Liver (tissue), 9 donors: ENCODE data around the gene LRCH4. TPM values are rescaled to one million over a fixed set of nuclear protein-coding genes. Genes with fewer than 3 reads are reported as not detected.

Source experiments
- DNase-seq: peaks from one replicate; pipeline ENCODE4 v3.0.0-alpha.2; 2017; ENCODE audit warnings: low spot score
- H3K27ac ChIP-seq, 2 donors: one replicate each; pipeline ENCODE4 v1.7.0; 2013; ENCODE audit warnings: inconsistent platforms in 2 of 2, low read length in 2 of 2, control low read depth in 1 of 2, low read depth in 1 of 2, mild to moderate bottlenecking in 1 of 2
- H3K27me3 ChIP-seq, 4 donors: one replicate each; pipeline versions ENCODE4 v1.6.1 to v1.7.0; 2013; ENCODE audit warnings: low read length in 3 of 4, inconsistent platforms in 1 of 4, mild to moderate bottlenecking in 1 of 4, moderate library complexity in 1 of 4; ENCODE audit not compliant: control insufficient read depth in 4 of 4, insufficient read depth in 4 of 4
- H3K36me3 ChIP-seq, 4 donors: one replicate each; pipeline versions ENCODE4 v1.6.1 to v1.7.0; 2013; ENCODE audit warnings: low read length in 3 of 4, mild to moderate bottlenecking in 3 of 4, low read depth in 1 of 4, moderate library complexity in 1 of 4; ENCODE audit not compliant: control insufficient read depth in 4 of 4, insufficient read depth in 3 of 4
- H3K4me1 ChIP-seq, 4 donors: one replicate each; pipeline versions ENCODE4 v1.6.1 to v1.7.0; 2013; ENCODE audit warnings: low read length in 3 of 4, mild to moderate bottlenecking in 3 of 4, moderate library complexity in 1 of 4; ENCODE audit not compliant: control insufficient read depth in 4 of 4, insufficient read depth in 4 of 4
- H3K4me3 ChIP-seq, 3 donors: one replicate each; pipeline versions ENCODE4 v1.6.1 to v1.7.0; 2013; ENCODE audit warnings: low read length in 3 of 3, control low read depth in 1 of 3, low read depth in 1 of 3, mild to moderate bottlenecking in 1 of 3
- H3K9ac ChIP-seq, 2 donors: one replicate each; pipeline ENCODE4 v1.7.0; 2013; ENCODE audit warnings: low read length in 2 of 2, mild to moderate bottlenecking in 2 of 2, moderate library complexity in 2 of 2, control low read depth in 1 of 2, low read depth in 1 of 2
- H3K9me3 ChIP-seq, 4 donors: one replicate each; pipeline versions ENCODE4 v1.6.1 to v1.7.0; 2013; ENCODE audit warnings: low read length in 3 of 4; ENCODE audit not compliant: control insufficient read depth in 4 of 4
- ATF3 ChIP-seq: IDR thresholded peaks from 2 replicates; pipeline ENCODE4 v1.6.1; 2016; ENCODE audit warnings: antibody characterized with exemption
- CTCF ChIP-seq: fragments of 150-350 bp; IDR thresholded peaks from 2 replicates; pipeline ENCODE4 v1.5.1; 2017; ENCODE audit warnings: improper control_type of control experiment, low read depth, low read length; ENCODE audit not compliant: missing input control
- EGR1 ChIP-seq, 2 donors: IDR thresholded peaks; 2 replicates each; pipeline ENCODE4 v1.6.1; 2016 to 2018; ENCODE audit warnings: antibody characterized with exemption in 2 of 2, low read depth in 2 of 2
- FOXA1 ChIP-seq: IDR thresholded peaks from 2 replicates; pipeline ENCODE4 v1.6.1; 2016; ENCODE audit warnings: antibody characterized with exemption
- FOXA2 ChIP-seq: IDR thresholded peaks from 2 replicates; pipeline ENCODE4 v1.6.1; 2016; ENCODE audit warnings: antibody characterized with exemption
- GABPA ChIP-seq, 2 donors: IDR thresholded peaks in 1 of 2; conservative IDR thresholded peaks in 1 of 2; 2 replicates each; pipeline ENCODE4 v1.6.1; 2016; ENCODE audit warnings: antibody characterized with exemption in 2 of 2, mild to moderate bottlenecking in 1 of 2, moderate library complexity in 1 of 2
- HNF4A ChIP-seq, 2 donors: conservative IDR thresholded peaks; 2 replicates each; pipeline ENCODE4 v1.6.1; 2016; ENCODE audit warnings: antibody characterized with exemption in 2 of 2, mild to moderate bottlenecking in 2 of 2
- HNF4G ChIP-seq: IDR thresholded peaks from 2 replicates; pipeline ENCODE4 v1.6.1; 2016; ENCODE audit warnings: antibody characterized with exemption
- JUND ChIP-seq, 2 donors: IDR thresholded peaks; 2 replicates each; pipeline ENCODE4 v1.6.1; 2016; ENCODE audit warnings: antibody characterized with exemption in 2 of 2
- NR2F2 ChIP-seq: IDR thresholded peaks from 2 replicates; pipeline ENCODE4 v1.6.1; 2016; ENCODE audit warnings: antibody characterized with exemption
- RAD21 ChIP-seq, 2 donors: IDR thresholded peaks; 2 replicates each; pipeline ENCODE4 v1.6.1; 2016; ENCODE audit warnings: antibody characterized with exemption in 2 of 2, mild to moderate bottlenecking in 2 of 2
- RXRA ChIP-seq, 2 donors: IDR thresholded peaks; 2 replicates each; pipeline ENCODE4 v1.6.1; 2017 to 2018; ENCODE audit warnings: antibody characterized with exemption in 2 of 2, mild to moderate bottlenecking in 1 of 2
- SP1 ChIP-seq: IDR thresholded peaks from 2 replicates; pipeline ENCODE4 v1.6.1; 2018; ENCODE audit warnings: antibody characterized with exemption, mild to moderate bottlenecking
- TAF1 ChIP-seq: conservative IDR thresholded peaks from 2 replicates; pipeline ENCODE4 v1.6.1; 2016; ENCODE audit warnings: antibody characterized with exemption, mild to moderate bottlenecking
- YY1 ChIP-seq: IDR thresholded peaks from 2 replicates; pipeline ENCODE4 v1.6.1; 2016; ENCODE audit warnings: antibody characterized with exemption, mild to moderate bottlenecking
- ZBTB33 ChIP-seq: IDR thresholded peaks from 2 replicates; pipeline ENCODE4 v1.6.1; 2016; ENCODE audit warnings: antibody characterized with exemption
- WGBS: extraction: QIAGEN DNeasy Blood & Tissue Kit; methylation state at CpG from one replicate; pipeline ENCODE4 v1.1.7; 2013; 5-methylcytosine and 5-hydroxymethylcytosine counted together
- polyA plus RNA-seq, 2 donors: library from polyadenylated mRNA; stranded (reverse) in 1 of 2; unstranded in 1 of 2; fragments of 200-250 nt in 1 of 2; fragments of >200 nt in 1 of 2; fragmentation: Nextera tagmentation in 1 of 2; extraction: Ambion mirVana in 1 of 2; gene quantifications; one replicate each; pipeline versions ENCODE4 v1.2.1 to v1.2.3, GENCODE V29; 2013 to 2015
- total RNA-seq, 2 donors: library from RNA; depleted of rRNA; stranded (reverse); fragments of >200 nt; gene quantifications; one replicate each; pipeline ENCODE4 v1.2.3, GENCODE V29; 2014
- TF ChIP-seq, protein P1 (sequence below): IDR thresholded peaks from 2 replicates; pipeline ENCODE4 v1.6.1; 2016; ENCODE audit warnings: antibody characterized with exemption
- TF ChIP-seq, protein P2 (sequence below): IDR thresholded peaks from 2 replicates; pipeline ENCODE4 v1.6.1; 2016; ENCODE audit warnings: antibody characterized with exemption, mild to moderate bottlenecking
- donor health status: healthy.
- donor health status: healthy.
- donor health status: healthy.
- donor health status: healthy.
- donor health status: healthy.

The LRCH4 gene, protein sequence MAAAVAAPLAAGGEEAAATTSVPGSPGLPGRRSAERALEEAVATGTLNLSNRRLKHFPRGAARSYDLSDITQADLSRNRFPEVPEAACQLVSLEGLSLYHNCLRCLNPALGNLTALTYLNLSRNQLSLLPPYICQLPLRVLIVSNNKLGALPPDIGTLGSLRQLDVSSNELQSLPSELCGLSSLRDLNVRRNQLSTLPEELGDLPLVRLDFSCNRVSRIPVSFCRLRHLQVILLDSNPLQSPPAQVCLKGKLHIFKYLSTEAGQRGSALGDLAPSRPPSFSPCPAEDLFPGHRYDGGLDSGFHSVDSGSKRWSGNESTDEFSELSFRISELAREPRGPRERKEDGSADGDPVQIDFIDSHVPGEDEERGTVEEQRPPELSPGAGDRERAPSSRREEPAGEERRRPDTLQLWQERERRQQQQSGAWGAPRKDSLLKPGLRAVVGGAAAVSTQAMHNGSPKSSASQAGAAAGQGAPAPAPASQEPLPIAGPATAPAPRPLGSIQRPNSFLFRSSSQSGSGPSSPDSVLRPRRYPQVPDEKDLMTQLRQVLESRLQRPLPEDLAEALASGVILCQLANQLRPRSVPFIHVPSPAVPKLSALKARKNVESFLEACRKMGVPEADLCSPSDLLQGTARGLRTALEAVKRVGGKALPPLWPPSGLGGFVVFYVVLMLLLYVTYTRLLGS
- total RNA-seq, result 10 to 100 TPM in 1 of 2 donors, 1 to 10 TPM in 1; 8.2 to 25.8 TPM
- polyA plus RNA-seq, result 10 to 100 TPM in 1 of 2 donors, 1 to 10 TPM in 1; 9.1 to 16.9 TPM

DNA sequence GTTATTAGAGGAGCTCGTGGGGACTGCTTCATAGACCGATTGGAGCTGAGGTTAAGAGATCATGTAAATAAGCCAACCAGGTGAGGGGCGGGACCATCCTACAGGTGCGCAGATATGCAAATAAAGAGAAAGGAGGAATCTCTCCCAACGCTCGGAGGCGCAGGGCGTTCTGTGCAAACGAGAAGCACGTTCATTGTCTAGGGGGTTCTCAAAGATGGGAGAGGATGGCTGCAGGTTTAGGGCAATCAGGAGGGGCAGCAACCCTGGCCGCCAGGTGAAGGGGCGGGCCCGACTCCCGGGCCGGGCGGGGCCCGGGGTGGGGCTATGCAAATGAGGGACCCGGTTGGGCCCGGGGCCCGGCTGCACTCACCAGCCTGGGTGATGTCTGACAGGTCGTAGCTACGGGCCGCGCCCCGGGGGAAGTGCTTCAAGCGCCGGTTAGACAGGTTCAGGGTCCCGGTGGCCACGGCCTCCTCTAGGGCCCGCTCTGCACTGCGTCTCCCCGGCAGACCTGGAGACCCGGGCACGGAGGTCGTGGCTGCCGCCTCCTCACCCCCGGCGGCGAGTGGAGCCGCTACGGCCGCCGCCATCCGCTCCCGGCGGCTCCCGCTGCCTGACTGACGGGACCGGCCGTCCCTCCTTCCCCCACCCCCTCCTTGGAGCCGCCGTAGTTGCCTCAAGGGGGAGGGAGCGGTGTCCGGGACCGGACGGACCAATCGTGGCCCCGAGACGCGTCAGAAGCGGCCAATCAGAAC is at the start of gene LRCH4:
Gene LRCH4, minus strand, starts transcription at position 619 of the 755 bp plus-strand sequence. Its CDS starts 29 bp downstream, at position 590.
- TF ChIP-seq SP1 (no peak), RAD21 (IDR thresholded peaks at IDR 0.05) (peak in 1 of 2 donors; percentile 15), JUND (IDR thresholded peaks at IDR 0.05) (peak in 1 of 2 donors; percentile 43), NR2F2 (peak; percentile 22), GABPA (IDR thresholded peaks at IDR 0.05 in 1 of 2, conservative IDR thresholded peaks at IDR 0.05 in 1 of 2) (peak in 1 of 2 donors; percentile 82), RXRA (IDR thresholded peaks at IDR 0.05) (no peak), EGR1 (IDR thresholded peaks at IDR 0.05; ENCODE audit: low read depth in 2 of 2) (peak in 1 of 2 donors; percentile 86), FOXA1 (peak; percentile 27), HNF4A (conservative IDR thresholded peaks at IDR 0.05) (peak in 1 of 2 donors; percentile 7), ATF3 (no peak), ZBTB33 (no peak), YY1 (peak; percentile 84), TAF1 (peak; percentile 77), CTCF (no peak), HNF4G (no peak), FOXA2 (peak; percentile 30)
- TF ChIP-seq, protein P1, sequence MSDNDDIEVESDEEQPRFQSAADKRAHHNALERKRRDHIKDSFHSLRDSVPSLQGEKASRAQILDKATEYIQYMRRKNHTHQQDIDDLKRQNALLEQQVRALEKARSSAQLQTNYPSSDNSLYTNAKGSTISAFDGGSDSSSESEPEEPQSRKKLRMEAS, result no peak
- TF ChIP-seq, protein P2, sequence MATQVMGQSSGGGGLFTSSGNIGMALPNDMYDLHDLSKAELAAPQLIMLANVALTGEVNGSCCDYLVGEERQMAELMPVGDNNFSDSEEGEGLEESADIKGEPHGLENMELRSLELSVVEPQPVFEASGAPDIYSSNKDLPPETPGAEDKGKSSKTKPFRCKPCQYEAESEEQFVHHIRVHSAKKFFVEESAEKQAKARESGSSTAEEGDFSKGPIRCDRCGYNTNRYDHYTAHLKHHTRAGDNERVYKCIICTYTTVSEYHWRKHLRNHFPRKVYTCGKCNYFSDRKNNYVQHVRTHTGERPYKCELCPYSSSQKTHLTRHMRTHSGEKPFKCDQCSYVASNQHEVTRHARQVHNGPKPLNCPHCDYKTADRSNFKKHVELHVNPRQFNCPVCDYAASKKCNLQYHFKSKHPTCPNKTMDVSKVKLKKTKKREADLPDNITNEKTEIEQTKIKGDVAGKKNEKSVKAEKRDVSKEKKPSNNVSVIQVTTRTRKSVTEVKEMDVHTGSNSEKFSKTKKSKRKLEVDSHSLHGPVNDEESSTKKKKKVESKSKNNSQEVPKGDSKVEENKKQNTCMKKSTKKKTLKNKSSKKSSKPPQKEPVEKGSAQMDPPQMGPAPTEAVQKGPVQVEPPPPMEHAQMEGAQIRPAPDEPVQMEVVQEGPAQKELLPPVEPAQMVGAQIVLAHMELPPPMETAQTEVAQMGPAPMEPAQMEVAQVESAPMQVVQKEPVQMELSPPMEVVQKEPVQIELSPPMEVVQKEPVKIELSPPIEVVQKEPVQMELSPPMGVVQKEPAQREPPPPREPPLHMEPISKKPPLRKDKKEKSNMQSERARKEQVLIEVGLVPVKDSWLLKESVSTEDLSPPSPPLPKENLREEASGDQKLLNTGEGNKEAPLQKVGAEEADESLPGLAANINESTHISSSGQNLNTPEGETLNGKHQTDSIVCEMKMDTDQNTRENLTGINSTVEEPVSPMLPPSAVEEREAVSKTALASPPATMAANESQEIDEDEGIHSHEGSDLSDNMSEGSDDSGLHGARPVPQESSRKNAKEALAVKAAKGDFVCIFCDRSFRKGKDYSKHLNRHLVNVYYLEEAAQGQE, result peak; percentile 72
- Histone ChIP-seq H3K4me1 (peaks cover 2 to 38% (median 23%) of the 10 kb centered on the region in 4 donors), H3K36me3 (peaks cover 7 to 17% (median 10%) of the 10 kb centered on the region in 4 donors), H3K27me3 (no peaks in the 10 kb centered on the region), H3K9me3 (no peaks in the 10 kb centered on the region), H3K4me3 (peak within 1 kb of the TSS; percentile 77 to 94 (median 85)), H3K27ac (peak within 1 kb of the TSS; percentile 97 to 98), H3K9ac (peak within 1 kb of the TSS; percentile 63 to 76)
- WGBS, result under 1% methylated on average over 61 of the region's 61 CpGs
- DNase-seq, result no peak
